HepG2 (cell line): Measurements from ENCODE around the gene ADAM10.

ENCODE experiments used
- ATF4 ChIP-seq, 2 experiments: fragments of 450-650 bp in 1 of 2; sonication (generic) in 1 of 2; formaldehyde crosslinking; IDR thresholded peaks; 2 replicates each; pipeline versions ENCODE4 v1.5.0 to v1.8.0; 2020 to 2022; ENCODE audit warnings: mild to moderate bottlenecking in 1 of 2, missing genetic modification reagents in 1 of 2
- ATF6 ChIP-seq: sonication (generic); formaldehyde crosslinking; conservative IDR thresholded peaks from 2 replicates; pipeline ENCODE4 v1.4.0; 2020; ENCODE audit warnings: missing genetic modification reagents
- CHD2 ChIP-seq: IDR thresholded peaks from 2 replicates; pipeline ENCODE4 v1.6.1; 2011; ENCODE audit warnings: low read depth, low read length, improper control_type of control experiment
- CTCF ChIP-seq: sonication (generic); formaldehyde crosslinking; IDR thresholded peaks from 2 replicates; pipeline ENCODE4 v1.5.0; 2020; ENCODE audit warnings: mild to moderate bottlenecking, missing genetic modification reagents, moderate library complexity
- EP300 ChIP-seq, 3 experiments: sonication (generic) in 1 of 3; formaldehyde crosslinking in 1 of 3; IDR thresholded peaks; 2 replicates each; pipeline versions ENCODE4 v1.5.1 to v1.6.1; 2011 to 2020; ENCODE audit warnings: low read depth in 2 of 3, low read length in 2 of 3, borderline replicate concordance in 1 of 3, improper control_type of control experiment in 1 of 3, mild to moderate bottlenecking in 1 of 3, missing genetic modification reagents in 1 of 3, moderate library complexity in 1 of 3
- FOXP4 ChIP-seq: sonication (generic); formaldehyde crosslinking; IDR thresholded peaks from 2 replicates; pipeline ENCODE4 v1.4.0; 2020; ENCODE audit warnings: missing genetic modification reagents
- NFYB ChIP-seq: sonication (generic); formaldehyde crosslinking; IDR thresholded peaks from 2 replicates; pipeline ENCODE4 v1.4.0; 2020; ENCODE audit warnings: missing genetic modification reagents
- PBX3 ChIP-seq: sonication (generic); formaldehyde crosslinking; IDR thresholded peaks from 2 replicates; pipeline ENCODE4 v1.8.1; 2023; ENCODE audit warnings: missing genetic modification reagents, inconsistent platforms, borderline replicate concordance
- SNAPC4 ChIP-seq: sonication (generic); formaldehyde crosslinking; IDR thresholded peaks from 2 replicates; pipeline ENCODE4 v1.4.0; 2020; ENCODE audit warnings: mild to moderate bottlenecking, missing genetic modification reagents
- THRA ChIP-seq: sonication (generic); formaldehyde crosslinking; IDR thresholded peaks from 2 replicates; pipeline ENCODE4 v1.4.0; 2020; ENCODE audit warnings: missing genetic modification reagents, borderline replicate concordance
- XBP1 ChIP-seq: sonication (generic); formaldehyde crosslinking; IDR thresholded peaks from 2 replicates; pipeline ENCODE4 v1.5.0; 2020; ENCODE audit warnings: missing genetic modification reagents
- ZFP82 ChIP-seq: sonication (generic); formaldehyde crosslinking; IDR thresholded peaks from 2 replicates; pipeline ENCODE4 v1.5.1; 2020; ENCODE audit warnings: mild to moderate bottlenecking, missing genetic modification reagents, borderline replicate concordance
- ZNF10 ChIP-seq: sonication (generic); formaldehyde crosslinking; IDR thresholded peaks from 2 replicates; pipeline ENCODE4 v1.4.0; 2020; ENCODE audit warnings: mild to moderate bottlenecking, low read depth, missing genetic modification reagents, borderline replicate concordance
- ZNF577 ChIP-seq: sonication (generic); formaldehyde crosslinking; IDR thresholded peaks from 2 replicates; pipeline ENCODE4 v1.4.0; 2020; ENCODE audit warnings: mild to moderate bottlenecking, low read depth, missing genetic modification reagents, borderline replicate concordance

GRCh38 chr15:58649175-58649574 is 100.3 kb downstream of the ADAM10 start:
- TF ChIP-seq ATF4 (CRISPR knock-in tag; IDR thresholded peaks at IDR 0.05) (no peak), PBX3 (CRISPR knock-in tag) (no peak), THRA (no peak), ZFP82 (no peak), XBP1 (CRISPR knock-in tag) (no peak), ATF6 (no peak), ZNF577 (no peak), CHD2 (no peak), CTCF (no peak), FOXP4 (no peak), EP300 (IDR thresholded peaks at IDR 0.05; ENCODE audit: low read depth in 2 of 2, low read length in 2 of 2) (no peak), EP300 (CRISPR knock-in tag; IDR thresholded peaks at IDR 0.05; ENCODE audit: borderline replicate concordance) (no peak), ZNF10 (CRISPR knock-in tag) (no peak), SNAPC4 (CRISPR knock-in tag) (no peak), NFYB (CRISPR knock-in tag) (no peak)
